Measurements from ENCODE around the gene OPCML.

Gene OPCML

GRCh38 chr11:132886335-132886734 lies 646.0 kb downstream of the OPCML start:
- Histone ChIP-seq H3K9ac (ENCODE audit: low read depth, low read length) (no peak overlapping the region), H3K4me1 (ENCODE audit: insufficient read depth, low read length) (peaks cover 9% of the 10 kb centered on the region; the same call in 1 of the 2 replicates), H3K36me3 (ENCODE audit: insufficient read depth, low read length) (no peaks in the 10 kb centered on the region), H3K9me3 (ENCODE audit: control insufficient read depth, insufficient read depth, low read length) (no peaks in the 10 kb centered on the region)

- H3K9ac ChIP-seq (ENCODE audit: low read depth, low read length) = no peak overlapping the region
- H3K4me1 ChIP-seq (ENCODE audit: insufficient read depth, low read length) = peaks cover under 1% of the 10 kb centered on the region; the same call in 1 of the 2 replicates
- H3K9me3 ChIP-seq (ENCODE audit: control insufficient read depth, insufficient read depth, low read length) = no peaks in the 10 kb centered on the region
- no peaks in the 10 kb centered on the region for H3K36me3 ChIP-seq (ENCODE audit: insufficient read depth, low read length)
These were observed 649.1 kb downstream of the OPCML start for GRCh38 chr11:132883241-132883640.

- Histone ChIP-seq H3K9me3 (ENCODE audit: control insufficient read depth, insufficient read depth, low read length) (no peaks in the 10 kb centered on the region), H3K36me3 (ENCODE audit: insufficient read depth, low read length) (no peaks in the 10 kb centered on the region), H3K9ac (ENCODE audit: low read depth, low read length) (no peak overlapping the region)
These were observed 650.7 kb downstream of the OPCML start for GRCh38 chr11:132881622-132882021.

GRCh38 chr11:132878111-132878510 lies 654.2 kb downstream of the OPCML start:
- H3K9ac ChIP-seq (ENCODE audit: low read depth, low read length) = no peak overlapping the region
- H3K9me3 ChIP-seq (ENCODE audit: control insufficient read depth, insufficient read depth, low read length) = no peaks in the 10 kb centered on the region
- H3K36me3 ChIP-seq (ENCODE audit: insufficient read depth, low read length) = no peaks in the 10 kb centered on the region
- H3K4me1 ChIP-seq (ENCODE audit: insufficient read depth, low read length) = no peaks in the 10 kb centered on the region

More at GRCh38 chr11:132881622-132882021, 650.7 kb downstream of the OPCML start:
- H3K4me1 ChIP-seq (ENCODE audit: insufficient read depth, low read length) = no peaks in the 10 kb centered on the region

GRCh38 chr11:132876705-132877104 lies 655.6 kb downstream of the OPCML start:
- Histone ChIP-seq H3K36me3 (ENCODE audit: insufficient read depth, low read length) (no peaks in the 10 kb centered on the region), H3K4me1 (ENCODE audit: insufficient read depth, low read length) (no peaks in the 10 kb centered on the region), H3K9ac (ENCODE audit: low read depth, low read length) (no peak overlapping the region), H3K9me3 (ENCODE audit: control insufficient read depth, insufficient read depth, low read length) (no peaks in the 10 kb centered on the region)

- no peak overlapping the region for H3K9ac ChIP-seq (ENCODE audit: low read depth, low read length)
- H3K9me3 ChIP-seq (ENCODE audit: control insufficient read depth, insufficient read depth, low read length) = no peaks in the 10 kb centered on the region
- H3K36me3 ChIP-seq (ENCODE audit: insufficient read depth, low read length) = no peaks in the 10 kb centered on the region
- H3K4me1 ChIP-seq (ENCODE audit: insufficient read depth, low read length) = no peaks in the 10 kb centered on the region
These were observed 656.1 kb downstream of the OPCML start for GRCh38 chr11:132876239-132876638.

- H3K36me3 ChIP-seq (ENCODE audit: insufficient read depth, low read length) = no peaks in the 10 kb centered on the region
- no peaks in the 10 kb centered on the region for H3K9me3 ChIP-seq (ENCODE audit: control insufficient read depth, insufficient read depth, low read length)
- H3K9ac ChIP-seq (ENCODE audit: low read depth, low read length) = no peak overlapping the region
- H3K4me1 ChIP-seq (ENCODE audit: insufficient read depth, low read length) = no peaks in the 10 kb centered on the region
These were observed 657.7 kb downstream of the OPCML start for GRCh38 chr11:132874638-132875037.

GRCh38 chr11:132873841-132874240 lies 658.5 kb downstream of the OPCML start:
- no peaks in the 10 kb centered on the region for H3K4me1 ChIP-seq (ENCODE audit: insufficient read depth, low read length)
- H3K9ac ChIP-seq (ENCODE audit: low read depth, low read length) = no peak overlapping the region
- no peaks in the 10 kb centered on the region for H3K36me3 ChIP-seq (ENCODE audit: insufficient read depth, low read length)
- H3K9me3 ChIP-seq (ENCODE audit: control insufficient read depth, insufficient read depth, low read length) = no peaks in the 10 kb centered on the region

GRCh38 chr11:132872211-132872610 lies 660.1 kb downstream of the OPCML start:
- no peak overlapping the region for H3K9ac ChIP-seq (ENCODE audit: low read depth, low read length)
- no peaks in the 10 kb centered on the region for H3K36me3 ChIP-seq (ENCODE audit: insufficient read depth, low read length)
- H3K4me1 ChIP-seq (ENCODE audit: insufficient read depth, low read length) = no peaks in the 10 kb centered on the region
- H3K9me3 ChIP-seq (ENCODE audit: control insufficient read depth, insufficient read depth, low read length) = no peaks in the 10 kb centered on the region

GRCh38 chr11:132866783-132867545 lies 665.3 kb downstream of the OPCML start:
- H3K9me3 ChIP-seq (ENCODE audit: control insufficient read depth, insufficient read depth, low read length) = no peaks in the 10 kb centered on the region
- no peak overlapping the region for H3K9ac ChIP-seq (ENCODE audit: low read depth, low read length)
- H3K36me3 ChIP-seq (ENCODE audit: insufficient read depth, low read length) = no peaks in the 10 kb centered on the region
- H3K4me1 ChIP-seq (ENCODE audit: insufficient read depth, low read length) = 0 out of 2 replicates have a peak, but pooled peaks cover 4% of the 10 kb centered on the region

GRCh38 chr11:132865623-132866022 lies 666.7 kb downstream of the OPCML start:
- H3K9me3 ChIP-seq (ENCODE audit: control insufficient read depth, insufficient read depth, low read length) = no peaks in the 10 kb centered on the region

GRCh38 chr11:132864811-132865576 lies 667.3 kb downstream of the OPCML start:
- H3K36me3 ChIP-seq (ENCODE audit: insufficient read depth, low read length) = no peaks in the 10 kb centered on the region
- H3K9me3 ChIP-seq (ENCODE audit: control insufficient read depth, insufficient read depth, low read length) = no peaks in the 10 kb centered on the region

More at GRCh38 chr11:132865623-132866022, 666.7 kb downstream of the OPCML start:
- H3K9ac ChIP-seq (ENCODE audit: low read depth, low read length) = no peak overlapping the region
- no peaks in the 10 kb centered on the region for H3K36me3 ChIP-seq (ENCODE audit: insufficient read depth, low read length)
- 0 out of 2 replicates have a peak, but pooled peaks cover 4% of the 10 kb centered on the region for H3K4me1 ChIP-seq (ENCODE audit: insufficient read depth, low read length)

GRCh38 chr11:132862933-132863332 lies 669.4 kb downstream of the OPCML start:
- H3K36me3 ChIP-seq (ENCODE audit: insufficient read depth, low read length) = no peaks in the 10 kb centered on the region
- peaks cover 9% of the 10 kb centered on the region for H3K4me1 ChIP-seq (ENCODE audit: insufficient read depth, low read length)
- no peak overlapping the region for H3K9ac ChIP-seq (ENCODE audit: low read depth, low read length)
- no peaks in the 10 kb centered on the region for H3K9me3 ChIP-seq (ENCODE audit: control insufficient read depth, insufficient read depth, low read length)

More at GRCh38 chr11:132864811-132865576, 667.3 kb downstream of the OPCML start:
- Histone ChIP-seq H3K9ac (ENCODE audit: low read depth, low read length) (no peak overlapping the region), H3K4me1 (ENCODE audit: insufficient read depth, low read length) (0 out of 2 replicates have a peak, but pooled peaks cover 4% of the 10 kb centered on the region)

- H3K9me3 ChIP-seq (ENCODE audit: control insufficient read depth, insufficient read depth, low read length) = no peaks in the 10 kb centered on the region
- peaks cover 11% of the 10 kb centered on the region for H3K4me1 ChIP-seq (ENCODE audit: insufficient read depth, low read length)
- no peak overlapping the region for H3K9ac ChIP-seq (ENCODE audit: low read depth, low read length)
- H3K36me3 ChIP-seq (ENCODE audit: insufficient read depth, low read length) = no peaks in the 10 kb centered on the region
These were observed 670.2 kb downstream of the OPCML start for GRCh38 chr11:132862137-132862536.

GRCh38 chr11:132859306-132859705 lies 673.0 kb downstream of the OPCML start:
- H3K4me1 ChIP-seq (ENCODE audit: insufficient read depth, low read length) = peaks cover 7% of the 10 kb centered on the region
- H3K9ac ChIP-seq (ENCODE audit: low read depth, low read length) = no peak overlapping the region
- peaks cover 13% of the 10 kb centered on the region for H3K9me3 ChIP-seq (ENCODE audit: control insufficient read depth, insufficient read depth, low read length)
- no peaks in the 10 kb centered on the region for H3K36me3 ChIP-seq (ENCODE audit: insufficient read depth, low read length)
